NCI-H526 (cell line): Measurements from ENCODE around the gene MYRF.

ENCODE experiments used
- DNase-seq, 2 experiments: peaks; one replicate each; lab custom pipeline; 2025; lab: John Stamatoyannopoulos, UW

MYRF gene

GRCh38 chr11:61752117-61752924, at the start of gene MYRF:
Gene MYRF, plus strand, starts transcription at chr11:61752636. Its CDS starts 109 bp downstream, at chr11:61752745.
- DNase-seq = peak in 1 of 2 experiments; percentile 74

GRCh38 chr11:61702701-61703312, 49.6 kb upstream of the MYRF start:
- no peak for DNase-seq

GRCh38 chr11:61704838-61705237, 47.6 kb upstream of the MYRF start:
- DNase-seq = peak in 1 of 2 experiments; percentile 23

- no peak for DNase-seq
These were observed 45.7 kb upstream of the MYRF start for GRCh38 chr11:61706452-61707400.

- DNase-seq = peak in 1 of 2 experiments; percentile 32
These were observed 44.9 kb upstream of the MYRF start for GRCh38 chr11:61707574-61707973.

GRCh38 chr11:61709110-61709509, 43.3 kb upstream of the MYRF start:
- DNase-seq = no peak

- DNase-seq = no peak
These were observed 42.9 kb upstream of the MYRF start for GRCh38 chr11:61709572-61709971.

GRCh38 chr11:61710019-61710418, 42.4 kb upstream of the MYRF start:
- DNase-seq = no peak

GRCh38 chr11:61711037-61711436, 41.4 kb upstream of the MYRF start:
- DNase-seq = no peak

- DNase-seq = no peak
These were observed 40.9 kb upstream of the MYRF start for GRCh38 chr11:61711498-61711897.

- no peak for DNase-seq
These were observed 40.1 kb upstream of the MYRF start for GRCh38 chr11:61712314-61712713.

- no peak for DNase-seq
These were observed 39.6 kb upstream of the MYRF start for GRCh38 chr11:61712846-61713245.

GRCh38 chr11:61713464-61713863, 39.0 kb upstream of the MYRF start:
- no peak for DNase-seq

- no peak for DNase-seq
These were observed 38.5 kb upstream of the MYRF start for GRCh38 chr11:61713906-61714305.

GRCh38 chr11:61714316-61714715, 38.1 kb upstream of the MYRF start:
- no peak for DNase-seq

- no peak for DNase-seq
These were observed 37.5 kb upstream of the MYRF start for GRCh38 chr11:61714916-61715315.

GRCh38 chr11:61715867-61716266, 36.6 kb upstream of the MYRF start:
- no peak for DNase-seq

- no peak for DNase-seq
These were observed 35.8 kb upstream of the MYRF start for GRCh38 chr11:61716478-61717285.

- no peak for DNase-seq
These were observed 35.0 kb upstream of the MYRF start for GRCh38 chr11:61717286-61718033.

GRCh38 chr11:61718046-61718531, 34.3 kb upstream of the MYRF start:
- DNase-seq = no peak
